HG02981 (cell line): ENCODE measurements around the gene HACD2.

Experiments
- ATAC-seq: cut with Tn5 transposase; IDR thresholded peaks from one replicate; pipeline ENCODE4 v1.9.1; 2021; ENCODE audit warnings: mild to moderate bottlenecking, moderate library complexity; ENCODE audit not compliant: unreplicated experiment

The HACD2 gene

GRCh38 chr3:123486460-123486859 is 98.4 kb downstream of the HACD2 start:
- no peak for ATAC-seq

DNA sequence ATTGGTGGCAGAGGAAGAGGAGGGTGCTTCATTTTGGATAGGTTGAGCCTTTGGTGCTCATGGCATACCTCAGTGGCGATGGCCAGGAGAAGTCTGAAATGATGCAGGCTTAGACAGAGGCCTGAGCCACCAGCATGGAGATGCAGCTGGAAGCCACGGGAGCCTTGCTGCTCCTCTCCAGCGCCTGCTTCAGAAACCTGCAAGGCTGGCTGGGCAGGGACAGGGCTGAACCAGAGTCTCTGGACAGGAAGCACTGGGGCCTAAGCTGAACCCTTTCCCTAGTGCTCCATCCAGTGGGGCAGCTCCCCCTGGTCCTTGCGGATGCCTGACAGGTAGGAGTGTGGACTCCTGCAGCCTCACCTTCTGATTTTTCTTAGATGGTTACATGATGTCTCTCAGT is 99.3 kb downstream of the HACD2 start:
- no peak for ATAC-seq

- ATAC-seq, result no peak
These were observed 101.7 kb downstream of the HACD2 start for GRCh38 chr3:123483146-123483545.

- ATAC-seq, result no peak
These were observed 103.0 kb downstream of the HACD2 start for GRCh38 chr3:123481722-123482457.

- ATAC-seq, result no peak
These were observed 103.8 kb downstream of the HACD2 start for GRCh38 chr3:123481071-123481470.

DNA sequence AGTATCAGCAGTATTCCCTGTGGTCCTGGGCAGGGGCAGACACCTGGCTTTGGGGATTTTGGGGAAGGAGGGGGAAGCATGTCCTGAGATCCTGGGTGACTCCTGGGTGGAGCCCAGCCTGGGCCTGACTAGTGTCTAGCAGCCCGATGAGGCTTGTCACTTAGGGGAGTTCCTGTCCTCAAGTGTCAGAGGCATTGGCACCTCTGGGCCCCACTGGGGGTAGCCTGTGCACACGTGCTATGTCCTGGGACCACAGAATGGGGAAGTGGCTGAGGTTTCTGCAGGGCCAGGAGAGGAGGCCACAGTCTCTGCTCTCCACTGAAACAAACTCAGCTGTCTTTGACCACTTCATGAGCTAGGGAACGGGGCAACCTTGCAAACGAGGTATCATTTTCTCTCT is 104.4 kb downstream of the HACD2 start:
- ATAC-seq, result peak; percentile 47

DNA sequence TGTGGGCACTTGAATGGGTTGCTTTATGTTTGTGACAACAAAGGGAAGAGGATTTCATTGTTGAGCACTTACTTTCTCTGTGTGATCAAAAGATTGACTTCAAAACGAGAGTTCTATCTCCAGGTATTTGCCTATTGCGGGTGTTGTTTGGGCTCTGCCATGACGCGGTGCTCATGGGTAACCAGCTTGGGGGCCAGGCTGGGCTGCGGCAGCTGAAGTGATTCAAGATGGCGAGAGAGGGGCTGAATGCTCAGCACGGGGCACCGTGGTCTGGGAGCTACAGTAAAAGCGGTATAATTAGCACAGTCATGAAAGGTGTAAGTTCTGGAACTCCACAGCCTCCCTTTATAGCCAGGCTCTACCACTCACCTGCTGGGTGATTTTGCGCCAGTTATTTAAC is 105.0 kb downstream of the HACD2 start:
- ATAC-seq, result no peak

DNA sequence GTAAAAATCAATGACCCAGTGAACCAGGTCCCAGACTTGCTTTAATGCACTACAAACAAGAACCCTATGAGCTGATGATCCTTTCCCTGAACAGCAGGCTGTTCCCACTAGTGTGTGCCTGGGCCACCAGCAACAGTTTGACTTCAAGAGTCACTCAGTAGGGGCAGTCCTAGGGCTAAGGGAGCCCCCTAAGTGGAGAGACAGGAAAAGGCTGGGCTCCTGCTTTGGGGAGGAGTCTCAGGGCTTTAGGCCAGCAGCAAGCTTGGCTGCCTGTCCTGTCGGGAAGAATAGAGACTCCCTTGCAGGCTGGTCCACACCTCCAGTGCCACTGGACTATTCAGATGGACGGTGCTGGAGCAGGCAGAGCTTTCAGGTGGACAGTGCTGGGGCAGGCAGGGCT is 106.5 kb downstream of the HACD2 start:
- no peak for ATAC-seq

GRCh38 chr3:123476967-123477750 is 107.7 kb downstream of the HACD2 start:
- no peak for ATAC-seq

- no peak for ATAC-seq
These were observed 109.1 kb downstream of the HACD2 start for GRCh38 chr3:123475786-123476185.

DNA sequence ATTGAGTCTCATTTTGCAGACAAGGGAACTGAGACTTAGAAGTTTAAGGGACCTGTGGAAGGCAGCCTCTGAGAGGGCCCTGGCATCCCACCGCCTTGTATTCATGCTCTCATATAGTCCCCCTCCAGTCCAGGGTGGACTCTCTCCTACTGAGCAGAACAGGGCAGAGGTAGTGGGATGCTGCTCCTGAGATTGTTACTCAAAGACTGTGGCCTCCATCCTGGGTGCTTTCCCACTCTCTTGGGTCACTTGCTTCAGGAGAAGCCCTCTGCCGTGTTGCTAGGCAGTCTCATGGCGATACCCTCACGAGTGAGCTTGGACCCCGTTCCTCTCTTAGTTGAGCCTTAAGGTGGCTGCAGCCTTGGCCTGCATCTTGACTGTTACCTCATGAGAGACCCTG is 113.7 kb downstream of the HACD2 start:
- no peak for ATAC-seq

- no peak for ATAC-seq
These were observed 115.4 kb downstream of the HACD2 start for GRCh38 chr3:123469323-123469995.

GRCh38 chr3:123467046-123467445 is 117.8 kb downstream of the HACD2 start:
- ATAC-seq, result no peak

- no peak for ATAC-seq
These were observed 120.6 kb downstream of the HACD2 start for GRCh38 chr3:123464211-123464610.

DNA sequence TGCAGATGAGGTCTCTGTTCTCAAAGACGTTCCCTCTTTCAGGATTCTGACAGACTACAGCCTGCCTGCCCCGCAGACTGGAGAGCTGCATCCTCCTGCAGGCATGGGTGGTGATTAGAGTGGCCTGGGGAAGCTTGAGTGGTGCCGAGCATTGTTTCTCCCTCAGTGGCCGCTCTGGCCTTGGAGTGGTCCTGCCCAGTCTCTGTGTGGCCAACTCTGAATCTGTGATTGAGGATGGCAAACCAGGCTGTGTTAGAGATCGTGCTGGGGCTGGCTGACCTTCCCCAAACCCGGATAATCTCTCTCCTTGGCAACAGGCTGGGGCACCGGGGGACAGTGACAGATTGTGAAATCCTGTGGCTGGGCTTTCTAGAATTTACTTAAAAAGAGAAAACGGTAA is 125.0 kb downstream of the HACD2 start:
- no peak for ATAC-seq

DNA sequence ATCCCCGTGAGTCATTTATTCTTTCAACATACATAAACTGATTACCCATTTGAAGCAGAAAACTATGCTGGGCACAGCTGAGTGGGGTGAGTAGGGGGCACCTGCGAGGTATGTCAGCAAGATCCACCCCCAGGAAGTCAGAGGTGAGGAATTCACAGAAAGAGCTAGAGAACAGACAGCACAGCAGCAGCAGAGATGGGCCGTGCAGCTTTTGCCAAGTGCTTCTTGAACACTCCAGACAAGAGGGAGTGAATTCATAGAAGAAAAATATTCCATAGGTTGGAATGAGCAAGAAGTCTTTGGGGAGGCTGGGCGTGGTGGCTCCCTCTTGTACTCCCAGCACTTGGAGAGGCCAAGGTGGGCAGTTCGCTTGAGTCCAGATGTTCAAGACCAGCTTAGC is 126.6 kb downstream of the HACD2 start:
- no peak for ATAC-seq

- no peak for ATAC-seq
These were observed 127.0 kb downstream of the HACD2 start for GRCh38 chr3:123457841-123458240.

DNA sequence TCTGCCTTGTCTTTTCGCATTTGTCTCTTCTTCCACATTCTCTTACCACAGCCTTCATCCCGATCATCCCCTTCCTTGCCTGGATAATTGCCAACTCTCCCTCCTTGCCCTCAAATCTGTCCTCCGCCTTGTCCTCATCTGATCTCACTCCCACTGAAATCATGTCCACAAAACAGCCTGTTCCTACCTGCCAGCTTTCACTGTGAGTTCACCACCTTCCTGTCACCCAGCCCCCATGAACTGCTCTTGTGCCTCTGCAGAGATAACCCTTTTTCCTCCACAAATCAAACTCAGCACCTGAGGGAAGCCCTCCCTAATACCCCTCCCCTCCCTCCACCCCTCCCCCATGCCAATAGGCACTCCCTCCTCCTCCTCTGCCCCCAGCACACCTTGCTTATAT is 131.2 kb downstream of the HACD2 start:
- no peak for ATAC-seq

DNA sequence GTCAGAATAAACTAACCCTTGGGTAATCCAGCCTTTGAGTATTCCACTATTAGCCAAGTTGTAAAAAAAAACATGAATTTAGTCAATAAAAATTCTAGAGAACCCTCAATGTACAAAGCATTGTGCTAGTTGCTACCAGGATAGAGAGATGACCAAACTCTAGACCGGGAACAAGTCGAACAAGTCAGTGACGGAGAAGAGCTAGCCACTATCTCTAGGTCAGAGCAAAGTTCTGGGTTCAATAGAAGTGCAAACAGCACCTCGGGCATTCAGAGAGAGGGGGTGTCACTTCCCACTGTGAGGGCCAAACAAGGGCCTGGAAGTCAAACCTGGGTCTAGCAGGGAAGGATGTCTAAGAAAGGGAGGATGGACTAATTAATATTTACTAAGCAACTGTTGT is 133.7 kb downstream of the HACD2 start:
- ATAC-seq, result no peak

DNA sequence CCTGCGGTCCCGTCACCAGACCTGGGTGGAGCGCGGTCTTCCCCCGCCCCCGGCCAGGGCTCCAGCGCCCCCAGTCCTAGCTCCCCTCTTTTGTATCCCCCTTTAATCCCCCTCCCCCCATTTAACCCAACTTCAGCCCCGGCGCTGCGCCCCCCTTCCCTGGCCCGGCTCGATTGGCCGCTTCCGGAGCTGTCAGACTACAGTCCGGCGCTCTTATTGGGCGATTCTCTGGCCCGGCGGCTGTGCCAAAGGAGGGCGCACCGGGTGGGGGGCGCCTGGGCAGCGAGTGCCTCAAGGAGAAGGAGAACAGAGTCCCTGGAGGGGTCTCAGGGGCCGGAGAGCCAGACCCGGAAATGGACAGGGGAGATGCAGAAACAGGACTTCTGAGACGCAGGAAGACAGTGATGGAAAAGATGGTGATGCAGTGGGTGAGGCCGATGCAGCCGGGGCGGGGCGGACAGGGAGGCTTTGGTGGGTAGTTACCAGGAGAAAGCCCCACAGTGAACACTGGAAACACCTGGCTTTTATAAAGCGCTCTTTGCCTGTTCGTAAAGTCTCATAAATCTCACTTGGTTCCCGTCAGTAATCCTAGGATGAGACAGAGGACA is 134.8 kb downstream of the HACD2 start:
- ATAC-seq, result no peak
